Tibial artery (tissue), 4 donors: ENCODE data around the gene TTC21A.

ENCODE experiments used
- DNase-seq, 2 donors: peaks; one replicate each; pipeline ENCODE4 v3.0.0-alpha.2; 2019
- H3K27ac ChIP-seq, 2 donors: fragments of 200-600 bp; sonication (generic) in 1 of 2; 1 replicate in 1 of 2; 2 replicates in 1 of 2; pipeline ENCODE4 v1.5.1; 2018 to 2019; ENCODE audit warnings: mild to moderate bottlenecking in 1 of 2
- H3K27me3 ChIP-seq, 2 donors: fragments of 200-600 bp; sonication (generic) in 1 of 2; one replicate each; pipeline versions ENCODE4 v1.5.1 to v1.6.0; 2016 to 2019
- H3K36me3 ChIP-seq, 3 donors: fragments of 200-600 bp; sonication (generic) in 2 of 3; one replicate each; pipeline ENCODE4 v1.5.1; 2016 to 2019; ENCODE audit warnings: mild to moderate bottlenecking in 2 of 3
- H3K4me1 ChIP-seq, 4 donors: fragments of 200-600 bp; sonication (generic) in 2 of 4; 1 replicate in 3 of 4; 2 replicates in 1 of 4; pipeline ENCODE4 v1.5.1; 2016 to 2019
- H3K4me3 ChIP-seq, 2 donors: fragments of 200-600 bp; sonication (generic) in 1 of 2; 1 replicate in 1 of 2; 2 replicates in 1 of 2; pipeline ENCODE4 v1.5.1; 2018 to 2019; ENCODE audit warnings: mild to moderate bottlenecking in 2 of 2
- H3K9me3 ChIP-seq, 3 donors: fragments of 200-600 bp; sonication (generic) in 1 of 3; one replicate each; pipeline ENCODE4 v1.5.1; 2016 to 2019
- intact Hi-C: fragments of 100-400 bp; cut with DNase I; formaldehyde crosslinking; loops from one replicate; pipeline ENCODE4 v1.15.0; 2023; ENCODE audit warnings: low total_unique reads
- TF ChIP-seq, protein P1 (sequence below), 2 experiments: fragments of 200-600 bp in 1 of 2; fragments of 450-650 bp in 1 of 2; IDR thresholded peaks; one replicate each; pipeline ENCODE4 v1.5.1; 2017 to 2019; ENCODE audit warnings: antibody characterized with exemption in 2 of 2, mild to moderate bottlenecking in 1 of 2, moderate library complexity in 1 of 2

Gene TTC21A

GRCh38 chr3:39094851-39095677, 12.4 kb upstream of the TTC21A start:
- H3K36me3 ChIP-seq = peaks cover 84 to 96% (median 86%) of the 10 kb centered on the region in 3 donors
- DNase-seq = no peak
- no peak overlapping the region for H3K27ac ChIP-seq

GRCh38 chr3:39095778-39096177, 11.7 kb upstream of the TTC21A start:
- no peak overlapping the region for H3K4me3 ChIP-seq
- H3K9me3 ChIP-seq = no peaks in the 10 kb centered on the region
- H3K27me3 ChIP-seq = no peaks in the 10 kb centered on the region
- intact Hi-C loops = no loop called here
- H3K4me1 ChIP-seq = peaks cover 0 to 5% (median 0%) of the 10 kb centered on the region in 4 donors
- no peak for DNase-seq
- TF ChIP-seq, protein P1, sequence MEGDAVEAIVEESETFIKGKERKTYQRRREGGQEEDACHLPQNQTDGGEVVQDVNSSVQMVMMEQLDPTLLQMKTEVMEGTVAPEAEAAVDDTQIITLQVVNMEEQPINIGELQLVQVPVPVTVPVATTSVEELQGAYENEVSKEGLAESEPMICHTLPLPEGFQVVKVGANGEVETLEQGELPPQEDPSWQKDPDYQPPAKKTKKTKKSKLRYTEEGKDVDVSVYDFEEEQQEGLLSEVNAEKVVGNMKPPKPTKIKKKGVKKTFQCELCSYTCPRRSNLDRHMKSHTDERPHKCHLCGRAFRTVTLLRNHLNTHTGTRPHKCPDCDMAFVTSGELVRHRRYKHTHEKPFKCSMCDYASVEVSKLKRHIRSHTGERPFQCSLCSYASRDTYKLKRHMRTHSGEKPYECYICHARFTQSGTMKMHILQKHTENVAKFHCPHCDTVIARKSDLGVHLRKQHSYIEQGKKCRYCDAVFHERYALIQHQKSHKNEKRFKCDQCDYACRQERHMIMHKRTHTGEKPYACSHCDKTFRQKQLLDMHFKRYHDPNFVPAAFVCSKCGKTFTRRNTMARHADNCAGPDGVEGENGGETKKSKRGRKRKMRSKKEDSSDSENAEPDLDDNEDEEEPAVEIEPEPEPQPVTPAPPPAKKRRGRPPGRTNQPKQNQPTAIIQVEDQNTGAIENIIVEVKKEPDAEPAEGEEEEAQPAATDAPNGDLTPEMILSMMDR (IDR thresholded peaks at IDR 0.05) = no peak
- H3K27ac ChIP-seq = no peak overlapping the region
- peaks cover 81 to 98% (median 89%) of the 10 kb centered on the region in 3 donors for H3K36me3 ChIP-seq

More at GRCh38 chr3:39094851-39095677, 12.4 kb upstream of the TTC21A start:
- no peaks in the 10 kb centered on the region for H3K27me3 ChIP-seq
- H3K4me3 ChIP-seq = no peak overlapping the region
- intact Hi-C loops = no loop called here
- H3K9me3 ChIP-seq = no peaks in the 10 kb centered on the region
- TF ChIP-seq, protein P1 (IDR thresholded peaks at IDR 0.05) = no peak
- peaks cover 0 to 5% (median 0%) of the 10 kb centered on the region in 4 donors for H3K4me1 ChIP-seq

GRCh38 chr3:39096775-39097174, 10.7 kb upstream of the TTC21A start:
- Histone ChIP-seq H3K36me3 (peaks cover 71 to 91% (median 83%) of the 10 kb centered on the region in 3 donors), H3K4me3 (no peak overlapping the region), H3K27ac (no peak overlapping the region), H3K27me3 (no peaks in the 10 kb centered on the region), H3K4me1 (peaks cover 0 to 8% (median 0%) of the 10 kb centered on the region in 4 donors), H3K9me3 (no peaks in the 10 kb centered on the region)
- TF ChIP-seq, protein P1 (IDR thresholded peaks at IDR 0.05) = no peak
- intact Hi-C loops = no loop called here
- DNase-seq = no peak

GRCh38 chr3:39097716-39098472, 9.6 kb upstream of the TTC21A start:
- Histone ChIP-seq H3K27ac (no peak overlapping the region), H3K9me3 (no peaks in the 10 kb centered on the region), H3K27me3 (no peaks in the 10 kb centered on the region), H3K4me3 (no peak overlapping the region), H3K36me3 (peaks cover 60 to 86% (median 72%) of the 10 kb centered on the region in 3 donors), H3K4me1 (peaks cover 0 to 14% (median 3%) of the 10 kb centered on the region in 4 donors)
- intact Hi-C loops = no loop called here
- TF ChIP-seq, protein P1 (IDR thresholded peaks at IDR 0.05) = no peak
- no peak for DNase-seq

GRCh38 chr3:39098473-39099000, 8.9 kb upstream of the TTC21A start:
- no peak for DNase-seq
- peaks cover 55 to 80% (median 65%) of the 10 kb centered on the region in 3 donors for H3K36me3 ChIP-seq
- TF ChIP-seq, protein P1 (IDR thresholded peaks at IDR 0.05) = no peak
- no peaks in the 10 kb centered on the region for H3K9me3 ChIP-seq
- no peak overlapping the region for H3K4me3 ChIP-seq
- intact Hi-C loops = no loop called here
- no peak overlapping the region for H3K27ac ChIP-seq
- peaks cover 0 to 21% (median 9%) of the 10 kb centered on the region in 4 donors for H3K4me1 ChIP-seq
- H3K27me3 ChIP-seq = no peaks in the 10 kb centered on the region
